GM13976 (cell line): ENCODE data around the gene FAM193B.

Experiments
- DNase-seq: peaks from one replicate; pipeline ENCODE4 v3.0.0; 2012; ENCODE audit warnings: low spot score
- CTCF ChIP-seq: IDR thresholded peaks from 2 replicates; pipeline ENCODE4 v1.5.1; 2012; ENCODE audit warnings: borderline replicate concordance, mild to moderate bottlenecking; ENCODE audit not compliant: insufficient read depth; ENCODE audit errors: extremely low read depth, missing control alignments, control extremely low read depth
- in situ Hi-C: fragments of 300-500 bp; cut with MboI; formaldehyde crosslinking; loops from one replicate; pipeline ENCODE4 v1.12.0; 2022; ENCODE audit warnings: low sequenced_read_pairs, mixed read lengths, inconsistent platforms; ENCODE audit not compliant: unreplicated experiment

FAM193B gene

GRCh38 chr5:177503351-177504085 lies 50.8 kb downstream of the FAM193B start:
- DNase-seq, result no peak
- no peak for TF ChIP-seq CTCF

GRCh38 chr5:177502886-177503285 lies 51.5 kb downstream of the FAM193B start:
- DNase-seq, result no peak
- in situ Hi-C loops, result no loop called here
- TF ChIP-seq CTCF, result no peak

More at GRCh38 chr5:177503351-177504085, 50.8 kb downstream of the FAM193B start:
- in situ Hi-C loops, result no loop called here

GRCh38 chr5:177501874-177502678 lies 52.3 kb downstream of the FAM193B start:
- in situ Hi-C loops, result no loop called here
- DNase-seq, result peak; percentile 71
- TF ChIP-seq CTCF, result no peak

- TF ChIP-seq CTCF, result peak; percentile 94
- in situ Hi-C loops, result no loop called here
- peak; percentile 77 for DNase-seq
These were observed 53.5 kb downstream of the FAM193B start for GRCh38 chr5:177500685-177501522.

GRCh38 chr5:177499842-177500241 lies 54.5 kb downstream of the FAM193B start:
- TF ChIP-seq CTCF, result no peak
- no peak for DNase-seq
- in situ Hi-C loops, result no loop called here
